ENCODE measurements around the gene PIK3CB. TPM values are rescaled to one million over a fixed set of nuclear protein-coding genes. Genes with fewer than 3 reads are reported as not detected.

The PIK3CB gene
- total RNA-seq: 28.9 TPM

DNA sequence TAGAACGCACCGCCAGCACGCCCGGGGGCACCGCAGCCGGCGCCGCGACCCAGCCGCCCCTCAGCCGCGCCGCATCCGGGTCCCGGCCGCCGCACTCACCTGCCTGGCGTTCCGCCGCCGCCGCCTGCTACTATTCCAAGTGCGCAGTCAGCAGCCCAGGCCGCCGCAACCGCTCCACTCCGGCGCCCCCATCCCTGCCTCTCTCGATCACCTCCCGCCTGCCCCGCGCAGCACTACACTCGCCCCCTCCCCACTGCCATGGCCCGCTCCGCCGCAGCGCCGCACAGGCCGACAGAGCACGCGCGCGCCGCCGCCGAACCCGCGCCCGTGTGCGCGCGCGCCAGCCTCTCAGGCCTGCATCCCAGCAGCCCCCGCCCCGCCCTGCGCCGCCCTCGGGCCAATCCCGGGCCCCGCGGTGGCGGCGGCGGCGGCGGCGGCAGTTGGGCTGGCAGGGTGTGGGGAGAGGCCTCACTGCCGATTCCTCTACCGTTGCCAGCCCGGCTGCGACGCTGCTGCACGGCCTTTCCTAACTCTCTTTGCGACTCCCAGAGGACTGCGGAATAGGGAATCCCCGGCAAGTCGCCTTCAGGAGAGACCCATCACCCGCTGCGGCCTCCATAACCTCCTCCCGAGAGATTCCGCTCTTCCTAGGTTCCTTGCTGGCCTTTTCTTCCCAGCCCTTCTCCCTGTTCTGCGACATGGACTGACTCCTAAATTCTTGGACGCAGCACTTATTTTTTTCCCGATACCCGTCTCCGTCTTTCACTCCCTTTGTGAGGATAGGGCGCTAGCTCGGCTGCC is at the start of gene PIK3CB:
Gene PIK3CB (minus strand): TSS at position 333 of the 801 bp plus-strand sequence. CDS start 75,585 bp downstream, outside the sequence.
- DNase-seq (ENCODE audit: low spot score): peak; percentile 87

DNA sequence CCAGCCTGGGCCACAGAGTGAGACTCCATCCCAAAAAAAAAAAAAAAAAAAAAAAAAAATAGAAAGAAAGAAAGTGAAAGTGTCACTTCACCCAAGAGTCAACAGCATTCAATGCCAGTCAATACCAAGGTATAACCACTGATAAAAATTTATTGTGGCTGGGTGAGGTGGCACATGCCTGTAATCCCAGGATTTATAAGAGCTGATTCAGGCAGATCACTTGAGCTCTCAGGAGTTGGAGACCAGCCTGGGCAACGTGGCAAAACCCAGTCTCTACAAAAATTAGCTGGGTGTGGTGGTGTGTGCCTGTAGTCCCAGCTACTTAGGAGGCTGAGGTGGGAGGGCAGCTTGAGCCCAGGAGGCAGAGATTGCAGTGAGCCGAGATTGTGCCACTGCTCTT is 46.5 kb upstream of the PIK3CB start:
- DNase-seq (ENCODE audit: low spot score): peak; percentile 12

DNA sequence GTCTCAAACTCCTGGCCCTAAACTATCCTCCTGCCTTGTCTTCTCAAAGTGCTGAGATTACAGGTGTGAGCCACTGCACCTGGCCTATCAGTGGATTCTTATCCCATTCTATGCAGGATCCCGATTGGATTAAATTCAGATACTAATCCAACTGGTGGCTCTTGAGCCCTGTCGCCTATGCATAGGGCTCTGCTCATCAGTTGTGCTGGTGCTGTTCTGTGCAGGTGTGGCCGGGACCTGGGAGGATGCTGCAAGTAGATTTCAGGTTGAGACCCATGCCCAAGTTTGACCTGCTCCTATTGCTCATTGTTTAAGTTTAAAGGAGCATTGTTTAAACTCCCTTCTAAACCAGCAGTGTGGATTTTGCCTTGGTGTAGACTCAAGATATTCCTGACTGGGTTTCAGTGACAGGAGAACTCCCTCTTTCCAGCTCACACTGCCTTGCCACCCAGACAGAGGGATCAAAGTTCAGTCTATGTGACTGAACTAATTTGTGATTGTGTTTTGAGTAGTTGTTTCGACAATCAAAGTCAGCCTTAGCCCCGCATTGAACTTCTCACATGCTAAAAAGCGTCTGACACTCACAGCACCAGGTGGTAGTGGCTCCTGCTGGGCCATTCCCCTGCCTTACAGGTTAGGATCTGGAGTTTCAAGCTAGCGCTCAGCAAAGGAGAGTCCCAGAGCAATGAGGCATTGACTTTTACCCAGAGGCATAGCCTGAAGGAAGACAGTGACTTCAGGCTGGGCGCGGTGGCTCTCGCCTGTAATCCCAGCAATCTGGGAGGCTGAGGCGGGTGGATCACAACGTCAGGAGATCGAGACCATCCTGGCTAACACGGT is 45.0 kb upstream of the PIK3CB start:
- peak; percentile 14 for DNase-seq (ENCODE audit: low spot score)

- no peak for DNase-seq (ENCODE audit: low spot score)
Observed at GRCh38 chr3:138877226-138877625, 42.5 kb upstream of the PIK3CB start.

DNA sequence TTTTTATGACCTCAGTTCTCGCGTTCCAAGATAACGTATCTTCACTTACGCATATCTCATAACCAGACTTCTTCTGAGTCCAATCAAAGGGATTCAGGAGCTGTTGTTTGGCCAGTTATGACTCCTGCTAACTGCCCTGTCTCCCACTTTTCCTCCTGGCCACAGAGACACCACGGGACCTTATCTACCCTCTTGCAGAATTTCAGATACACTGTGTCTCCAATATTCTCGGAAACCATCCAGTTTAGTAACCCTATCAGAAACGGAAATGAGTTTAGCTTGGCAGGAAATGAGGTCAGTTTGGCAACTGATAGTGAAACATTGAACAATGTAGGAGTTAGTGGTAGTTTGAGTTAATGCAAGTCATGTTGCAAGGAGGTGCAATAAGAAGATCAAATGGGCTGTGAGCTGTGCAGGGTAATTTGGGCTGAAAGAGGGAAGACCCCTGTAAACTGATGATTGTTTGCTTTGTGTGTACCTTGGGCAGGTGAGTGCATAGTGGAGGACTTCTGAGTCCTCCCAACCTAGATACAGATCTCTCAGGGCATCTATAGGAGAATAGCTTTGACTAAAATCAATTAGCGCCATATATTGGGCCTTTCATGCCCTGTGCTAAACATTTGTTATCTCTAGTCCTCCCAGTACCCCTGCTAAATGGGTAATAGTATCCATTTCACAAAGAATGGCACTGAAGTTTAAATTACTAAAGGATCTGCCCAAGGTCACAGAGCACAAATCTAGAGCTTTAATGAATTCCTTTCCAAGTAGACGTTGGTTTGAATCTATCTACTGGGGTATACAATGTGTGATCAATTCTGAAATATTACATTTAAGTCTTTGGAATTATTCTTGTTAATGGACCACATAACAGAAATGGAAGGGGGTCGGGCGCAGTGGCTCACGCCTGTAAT is 41.3 kb upstream of the PIK3CB start:
- DNase-seq (ENCODE audit: low spot score): no peak

- DNase-seq (ENCODE audit: low spot score): no peak
Observed at GRCh38 chr3:138875096-138875753, 40.5 kb upstream of the PIK3CB start.

GRCh38 chr3:138873471-138874278 is 38.9 kb upstream of the PIK3CB start:
- DNase-seq (ENCODE audit: low spot score): no peak

DNA sequence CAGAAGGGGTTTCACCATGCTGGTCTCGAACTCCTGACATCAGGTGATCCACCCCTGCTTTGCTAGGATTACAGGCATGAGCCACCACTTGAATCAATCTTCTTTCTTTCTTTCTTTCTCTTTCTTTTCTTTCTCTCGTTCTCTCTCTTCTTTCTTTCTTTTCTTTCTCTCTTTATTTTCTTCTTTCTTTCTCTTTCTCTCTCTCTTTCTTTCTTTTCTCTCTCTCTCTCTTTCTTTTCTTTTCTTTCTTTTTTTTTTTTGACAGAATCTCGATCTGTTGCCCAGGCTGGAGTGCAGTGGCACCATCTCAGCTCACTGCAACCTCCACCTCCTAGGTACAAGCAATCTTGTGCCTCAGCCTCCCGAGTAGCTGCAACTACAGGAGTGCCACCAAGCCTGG is 37.9 kb upstream of the PIK3CB start:
- DNase-seq (ENCODE audit: low spot score): no peak

DNA sequence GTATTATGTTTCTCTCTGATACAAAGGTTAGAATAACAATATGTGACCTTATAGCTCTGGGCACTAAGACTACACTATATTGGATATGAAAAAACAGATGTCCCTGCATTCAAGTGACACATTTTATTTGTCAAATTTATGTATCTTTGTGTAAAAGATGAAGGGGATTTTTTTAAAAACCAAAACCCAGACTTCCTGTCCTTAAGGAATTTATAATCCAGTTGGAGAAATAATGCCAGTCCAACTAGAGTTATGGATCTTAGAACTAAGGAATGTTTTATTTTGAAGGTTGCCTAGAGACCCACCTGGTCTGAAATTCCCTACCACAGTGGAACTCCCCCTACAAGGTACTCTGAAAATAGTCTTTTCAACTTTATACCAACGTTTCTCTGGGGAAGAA is 33.3 kb upstream of the PIK3CB start:
- no peak for DNase-seq (ENCODE audit: low spot score)

DNA sequence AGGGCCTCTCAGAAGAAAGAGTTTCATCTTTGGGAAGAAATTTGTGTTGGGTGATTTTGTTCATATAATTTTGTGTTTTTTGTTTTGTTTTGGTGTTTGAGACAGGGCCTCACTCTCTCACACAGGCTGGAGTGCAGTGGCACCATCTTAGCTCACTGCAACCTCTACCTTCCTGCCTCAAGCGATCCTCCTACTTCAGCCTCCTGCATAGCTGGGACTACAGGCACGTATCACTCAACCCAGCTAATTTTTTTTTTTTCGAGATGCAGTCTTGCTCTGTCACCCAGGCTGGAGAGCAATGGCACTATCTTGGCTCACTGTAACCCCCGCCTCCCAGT is 29.0 kb upstream of the PIK3CB start:
- no peak for DNase-seq (ENCODE audit: low spot score)

- DNase-seq (ENCODE audit: low spot score): peak; percentile 80
Observed at GRCh38 chr3:138862924-138863775, 28.4 kb upstream of the PIK3CB start.

GRCh38 chr3:138862531-138862923 is 27.8 kb upstream of the PIK3CB start:
- peak; percentile 33 for DNase-seq (ENCODE audit: low spot score)

DNA sequence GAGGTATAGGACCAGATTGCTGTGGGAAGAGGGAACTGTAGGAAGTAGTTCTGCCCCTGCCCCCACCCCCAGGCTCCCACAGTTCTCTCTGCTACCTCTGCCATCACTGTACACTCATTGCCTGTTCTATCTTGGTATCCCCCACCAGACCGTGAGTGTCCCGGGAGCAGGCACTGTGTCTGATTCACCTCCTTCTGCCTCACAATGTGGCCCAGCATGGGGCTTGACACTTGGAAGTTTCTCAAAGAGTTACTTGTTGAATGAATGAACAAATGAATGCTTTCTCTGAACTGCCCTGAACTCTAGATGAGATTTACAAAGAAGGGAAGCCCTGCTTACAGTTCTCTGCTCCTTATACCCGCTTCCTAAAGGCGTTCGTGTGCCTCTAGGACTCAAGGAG is 27.1 kb upstream of the PIK3CB start:
- no peak for DNase-seq (ENCODE audit: low spot score)

- no peak for DNase-seq (ENCODE audit: low spot score)
Observed at GRCh38 chr3:138856799-138857198, 22.1 kb upstream of the PIK3CB start.

DNA sequence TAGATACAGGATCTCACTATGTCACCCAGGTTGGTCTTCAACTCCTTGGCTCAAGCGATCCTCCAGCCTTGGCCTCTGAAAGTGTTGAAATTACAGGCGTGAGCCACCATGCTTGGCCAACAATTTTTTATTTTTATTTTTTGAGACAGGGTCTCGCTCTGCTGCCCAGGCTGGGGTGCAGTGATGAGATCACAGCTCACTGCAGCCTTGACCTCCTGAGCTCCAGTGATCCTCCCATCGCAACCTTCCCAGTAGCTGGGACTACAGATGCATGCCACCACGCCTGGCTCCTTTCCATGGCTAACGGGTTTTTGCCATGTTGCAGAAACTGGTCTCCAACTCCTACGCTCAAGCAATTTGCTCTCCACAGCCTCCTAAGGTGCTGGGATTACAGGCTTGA is 20.2 kb upstream of the PIK3CB start:
- DNase-seq (ENCODE audit: low spot score): no peak

GRCh38 chr3:138854204-138854603 is 19.5 kb upstream of the PIK3CB start:
- DNase-seq (ENCODE audit: low spot score): no peak

GRCh38 chr3:138850151-138850550 is 15.4 kb upstream of the PIK3CB start:
- DNase-seq (ENCODE audit: low spot score): no peak

GRCh38 chr3:138849222-138849940 is 14.7 kb upstream of the PIK3CB start:
- no peak for DNase-seq (ENCODE audit: low spot score)

GRCh38 chr3:138848696-138849095 is 14.0 kb upstream of the PIK3CB start:
- no peak for DNase-seq (ENCODE audit: low spot score)
